ENCODE results near the gene CYB5D1. TPM values are rescaled to one million over a fixed set of nuclear protein-coding genes. Genes with fewer than 3 reads are reported as not detected.

CYB5D1 gene
- total RNA-seq, 2 donors from 2014 or later, result 5.7 to 20.8 TPM

GRCh38 chr17:7833011-7833794 lies 24.6 kb upstream of the CYB5D1 start:
- Histone ChIP-seq H3K36me3 (no peaks in the 10 kb centered on the region), H3K27ac (peak overlapping the region; percentile 95 to 98), H3K27me3 (replicated peaks; ENCODE audit: insufficient read depth) (no peaks in the 10 kb centered on the region), H3K9me3 (no peaks in the 10 kb centered on the region), H3K4me1 (replicated peaks) (peaks cover 9% of the 10 kb centered on the region), H3K4me3 (peak overlapping the region in 1 of 2 donors; percentile 83)
- 41% methylated on average over 19 of the region's 19 CpGs for WGBS
- DNase-seq (ENCODE audit: low spot score), result no peak
- intact Hi-C loops (cut with DNase I), result loop anchor here (10.0 kb wide), 1 partner anchor 598 kb away; the partner anchor contains the start of genes DVL2 and PHF23
- no peak for TF ChIP-seq CTCF (IDR thresholded peaks at IDR 0.05)
- TF ChIP-seq POLR2A (IDR thresholded peaks at IDR 0.05), result no peak
- TF ChIP-seq POLR2AphosphoS5 (IDR thresholded peaks at IDR 0.05), result no peak

GRCh38 chr17:7833795-7834541 lies 23.8 kb upstream of the CYB5D1 start, which contains the start of gene KDM6B:
KDM6B (plus strand) TSS chr17:7834217; CDS start chr17:7845555, 11,338 bp downstream.
- intact Hi-C loops (cut with DNase I), result loop anchor here (10.0 kb wide), 1 partner anchor 599 kb away; the partner anchor contains the start of genes DVL2 and PHF23
- Histone ChIP-seq H3K4me3 (peak within 1 kb of the TSS; percentile 75 to 83), H3K27me3 (replicated peaks; ENCODE audit: insufficient read depth) (no peaks in the 10 kb centered on the region), H3K36me3 (no peaks in the 10 kb centered on the region), H3K27ac (peak within 1 kb of the TSS; percentile 95 to 98), H3K4me1 (replicated peaks) (peaks cover 14% of the 10 kb centered on the region), H3K9me3 (no peaks in the 10 kb centered on the region)
- WGBS, result 1% methylated on average over 49 of the region's 49 CpGs
- DNase-seq (ENCODE audit: low spot score), result peak; percentile 95
- TF ChIP-seq POLR2AphosphoS5 (IDR thresholded peaks at IDR 0.05) (peak; percentile 82), POLR2A (IDR thresholded peaks at IDR 0.05) (peak; percentile 51), CTCF (IDR thresholded peaks at IDR 0.05) (peak in 3 of 4 experiments; percentile 16 to 35 (median 28))

- Histone ChIP-seq H3K36me3 (no peaks in the 10 kb centered on the region), H3K4me3 (peak overlapping the region; percentile 75 to 83), H3K9me3 (no peaks in the 10 kb centered on the region), H3K4me1 (replicated peaks) (peaks cover 19% of the 10 kb centered on the region), H3K27me3 (replicated peaks; ENCODE audit: insufficient read depth) (no peaks in the 10 kb centered on the region), H3K27ac (peak overlapping the region; percentile 95 to 98)
- under 1% methylated on average over 20 of the region's 20 CpGs for WGBS
- TF ChIP-seq POLR2AphosphoS5 (IDR thresholded peaks at IDR 0.05) (no peak), CTCF (IDR thresholded peaks at IDR 0.05) (no peak), POLR2A (IDR thresholded peaks at IDR 0.05) (no peak)
- DNase-seq (ENCODE audit: low spot score), result peak; percentile 51
- intact Hi-C loops (cut with DNase I), result loop anchor here (10.0 kb wide), 1 partner anchor 600 kb away; the partner anchor contains the start of genes DVL2 and PHF23
These were observed 23.3 kb upstream of the CYB5D1 start for GRCh38 chr17:7834542-7834956.

- peak overlapping the region; percentile 95 to 98 for H3K27ac ChIP-seq
- H3K4me3 ChIP-seq, result peak overlapping the region; percentile 75 to 83
- peaks cover 22% of the 10 kb centered on the region for H3K4me1 ChIP-seq (replicated peaks)
- peak; percentile 97 for DNase-seq (ENCODE audit: low spot score)
- H3K36me3 ChIP-seq, result no peaks in the 10 kb centered on the region
- WGBS, result under 1% methylated on average over 62 of the region's 69 CpGs
- TF ChIP-seq POLR2AphosphoS5 (IDR thresholded peaks at IDR 0.05) (peak; percentile 93), POLR2A (IDR thresholded peaks at IDR 0.05) (peak; percentile 87), CTCF (IDR thresholded peaks at IDR 0.05) (peak; percentile 67 to 95 (median 86))
- no peaks in the 10 kb centered on the region for H3K27me3 ChIP-seq (replicated peaks; ENCODE audit: insufficient read depth)
- intact Hi-C loops (cut with DNase I), result loop anchor here (10.0 kb wide), 1 partner anchor 600 kb away; the partner anchor contains the start of genes DVL2 and PHF23
- H3K9me3 ChIP-seq, result no peaks in the 10 kb centered on the region
These were observed 22.6 kb upstream of the CYB5D1 start for GRCh38 chr17:7834957-7835813.

All from prostate gland (tissue), 2 donors.